Measurements from ENCODE around the gene VAC14.

VAC14 gene

DNA sequence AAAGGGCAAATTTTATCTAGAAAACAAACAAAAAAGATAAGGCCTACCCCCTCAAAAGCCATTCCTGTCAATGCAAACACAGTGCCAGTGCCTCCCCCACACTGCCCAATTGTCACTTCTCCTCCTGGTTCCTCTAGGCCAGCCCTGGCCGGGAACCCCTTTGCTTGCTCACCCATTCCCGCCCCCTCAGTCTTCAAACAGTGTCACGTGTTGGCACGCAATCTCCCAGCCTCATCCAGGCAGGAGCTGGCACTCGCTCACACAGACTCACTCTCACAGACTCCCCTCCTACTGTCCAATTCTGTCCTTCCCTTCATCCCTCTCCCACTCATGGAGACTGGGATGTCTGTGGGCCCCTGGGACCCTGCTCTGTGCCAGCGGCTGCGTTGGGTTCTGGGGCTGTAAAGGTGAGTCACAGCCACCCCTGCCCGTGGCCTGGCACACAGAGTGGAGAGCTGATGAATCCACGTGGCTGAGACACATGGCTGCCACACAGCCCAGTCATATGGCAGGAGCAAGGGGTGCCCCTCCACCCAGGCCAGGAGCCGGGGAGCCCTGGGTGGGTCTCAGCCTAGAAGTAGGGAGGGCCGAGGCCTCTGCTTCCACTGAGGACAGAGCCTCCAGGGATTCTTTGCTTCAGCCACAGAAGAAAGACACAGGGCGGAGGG, 54.8 kb downstream of the VAC14 start:
- DNase-seq (ENCODE audit: low read depth in 1 of 2, low spot score in 1 of 2): peak; percentile 63 to 74
- H3K4me3 ChIP-seq (replicated peaks; ENCODE audit: insufficient read depth, low read length): no peak overlapping the region
- H3K27ac ChIP-seq (replicated peaks): peak overlapping the region; percentile 77
- H3K27me3 ChIP-seq (ENCODE audit: insufficient read depth, poor library complexity, severe bottlenecking): no peaks in the 10 kb centered on the region
- TF ChIP-seq SPI1 (IDR thresholded peaks at IDR 0.05; ENCODE audit: borderline replicate concordance, low read depth): peak; percentile 84
- no peak for TF ChIP-seq CTCF (IDR thresholded peaks at IDR 0.05; ENCODE audit: insufficient read depth, low read length)
- TF ChIP-seq POLR2AphosphoS5 (IDR thresholded peaks at IDR 0.05; ENCODE audit: low read depth): peak; percentile 36; the same call in 1 of the 2 replicates
- no peak for TF ChIP-seq REST (IDR thresholded peaks at IDR 0.05; ENCODE audit: insufficient replicate concordance, low read depth)

DNA sequence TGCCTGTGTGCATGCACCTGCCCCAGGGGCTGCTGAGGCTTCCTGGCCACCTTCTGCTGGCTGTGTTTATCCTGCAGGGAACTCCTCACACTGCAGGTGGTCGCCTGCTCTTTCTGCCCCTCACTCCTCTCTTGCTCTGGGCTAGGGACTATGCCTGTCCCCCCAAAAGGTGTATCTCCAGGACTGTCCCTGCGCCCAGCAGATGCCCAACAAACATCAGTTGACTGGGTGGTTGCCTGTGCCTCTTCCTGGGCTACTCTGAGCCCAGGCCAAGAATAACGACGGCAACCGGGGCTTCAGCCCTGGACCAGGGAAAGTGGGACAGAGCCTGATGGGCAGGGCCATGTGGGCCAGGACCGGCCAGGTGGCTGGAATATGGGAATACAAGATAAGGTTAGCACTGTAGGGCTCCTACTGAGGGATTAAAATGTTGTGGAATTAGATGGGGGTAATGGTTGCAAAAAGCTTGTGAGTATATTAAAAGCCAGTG, 55.4 kb downstream of the VAC14 start:
- TF ChIP-seq SPI1 (IDR thresholded peaks at IDR 0.05; ENCODE audit: borderline replicate concordance, low read depth): no peak
- TF ChIP-seq POLR2AphosphoS5 (IDR thresholded peaks at IDR 0.05; ENCODE audit: low read depth): no peak
- no peak for TF ChIP-seq CTCF (IDR thresholded peaks at IDR 0.05; ENCODE audit: insufficient read depth, low read length)
- H3K27me3 ChIP-seq (ENCODE audit: insufficient read depth, poor library complexity, severe bottlenecking): no peaks in the 10 kb centered on the region
- DNase-seq (ENCODE audit: low read depth in 1 of 2, low spot score in 1 of 2): no peak
- H3K4me3 ChIP-seq (replicated peaks; ENCODE audit: insufficient read depth, low read length): no peak overlapping the region
- peak overlapping the region; percentile 77 for H3K27ac ChIP-seq (replicated peaks)

DNA sequence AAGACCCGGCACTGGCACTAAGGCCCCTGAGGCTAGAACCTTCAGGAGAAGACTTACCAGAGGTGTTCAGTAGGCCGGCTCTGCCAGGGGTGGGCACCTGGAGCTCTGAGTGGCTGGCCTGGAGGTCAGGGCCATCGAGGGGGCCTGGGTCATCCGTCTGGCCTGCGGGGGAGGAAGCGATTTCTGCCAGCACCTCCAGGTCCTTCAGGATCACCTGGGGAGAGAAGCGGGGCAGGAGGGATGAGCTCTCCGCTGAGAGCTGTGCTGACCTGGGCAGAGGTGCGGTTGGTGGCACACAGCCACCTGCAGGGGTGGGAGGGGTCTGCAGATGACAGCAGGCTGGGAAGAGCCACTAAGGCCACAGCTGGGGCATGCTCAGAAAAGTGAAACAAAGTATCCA, 56.6 kb downstream of the VAC14 start:
- no peak for TF ChIP-seq CTCF (IDR thresholded peaks at IDR 0.05; ENCODE audit: insufficient read depth, low read length)
- no peak for TF ChIP-seq REST (IDR thresholded peaks at IDR 0.05; ENCODE audit: insufficient replicate concordance, low read depth)
- TF ChIP-seq POLR2AphosphoS5 (IDR thresholded peaks at IDR 0.05; ENCODE audit: low read depth): no peak
- TF ChIP-seq GABPA (IDR thresholded peaks at IDR 0.05; ENCODE audit: low read depth): no peak
- Histone ChIP-seq H3K27me3 (ENCODE audit: insufficient read depth, poor library complexity, severe bottlenecking) (no peaks in the 10 kb centered on the region), H3K4me3 (replicated peaks; ENCODE audit: insufficient read depth, low read length) (no peak overlapping the region), H3K27ac (replicated peaks) (no peak overlapping the region)
- no peak for DNase-seq (ENCODE audit: low read depth in 1 of 2, low spot score in 1 of 2)

DNA sequence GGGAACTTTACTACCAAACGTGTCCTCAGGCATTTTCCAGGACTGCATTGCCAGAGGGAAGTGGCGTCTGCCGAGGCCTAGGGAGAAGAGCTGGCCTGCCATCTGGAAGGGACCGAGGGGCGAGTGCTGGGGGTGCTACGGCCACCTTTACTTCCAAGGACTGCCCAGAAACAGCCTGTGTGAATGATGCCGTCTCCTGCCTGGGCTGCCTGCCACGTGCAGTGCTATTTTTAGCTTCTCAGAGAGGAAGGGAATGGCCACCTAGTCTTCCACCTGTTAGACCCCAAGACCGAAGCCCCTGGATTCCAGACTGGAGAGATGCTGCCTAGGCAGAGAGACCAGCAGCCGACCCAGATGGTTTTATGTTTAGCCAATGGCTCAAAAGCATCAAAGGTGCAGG, 57.2 kb downstream of the VAC14 start:
- no peak for TF ChIP-seq REST (IDR thresholded peaks at IDR 0.05; ENCODE audit: insufficient replicate concordance, low read depth)
- TF ChIP-seq CTCF (IDR thresholded peaks at IDR 0.05; ENCODE audit: insufficient read depth, low read length): no peak
- no peak for TF ChIP-seq SPI1 (IDR thresholded peaks at IDR 0.05; ENCODE audit: borderline replicate concordance, low read depth)
- no peak for TF ChIP-seq POLR2AphosphoS5 (IDR thresholded peaks at IDR 0.05; ENCODE audit: low read depth)
- TF ChIP-seq GABPA (IDR thresholded peaks at IDR 0.05; ENCODE audit: low read depth): no peak
- H3K27me3 ChIP-seq (ENCODE audit: insufficient read depth, poor library complexity, severe bottlenecking): no peaks in the 10 kb centered on the region

More for the DNA sequence above, 57.2 kb downstream of the VAC14 start:
- Histone ChIP-seq H3K27ac (replicated peaks) (no peak overlapping the region), H3K4me3 (replicated peaks; ENCODE audit: insufficient read depth, low read length) (no peak overlapping the region)
- DNase-seq (ENCODE audit: low read depth in 1 of 2, low spot score in 1 of 2): no peak
